GM18520 (cell line): ENCODE results near the gene MGAT3.

Experiments used
- ATAC-seq: cut with Tn5 transposase; IDR thresholded peaks from one replicate; pipeline ENCODE4 v1.9.1; 2021; ENCODE audit not compliant: unreplicated experiment

The MGAT3 gene

GRCh38 chr22:39427751-39428596 lies 28.8 kb upstream of the MGAT3 start:
- ATAC-seq, result no peak

GRCh38 chr22:39428597-39429071 lies 28.2 kb upstream of the MGAT3 start:
- no peak for ATAC-seq

GRCh38 chr22:39429186-39429585 lies 27.6 kb upstream of the MGAT3 start:
- no peak for ATAC-seq

GRCh38 chr22:39429916-39430575 lies 26.8 kb upstream of the MGAT3 start:
- no peak for ATAC-seq

GRCh38 chr22:39430576-39431150 lies 26.1 kb upstream of the MGAT3 start:
- ATAC-seq, result no peak

- ATAC-seq, result no peak
These were observed 25.5 kb upstream of the MGAT3 start for GRCh38 chr22:39431216-39431801.

- ATAC-seq, result no peak
These were observed 25.0 kb upstream of the MGAT3 start for GRCh38 chr22:39431821-39432251.

GRCh38 chr22:39432361-39432811 lies 24.4 kb upstream of the MGAT3 start:
- no peak for ATAC-seq

GRCh38 chr22:39433476-39434242 lies 23.2 kb upstream of the MGAT3 start:
- ATAC-seq, result no peak

GRCh38 chr22:39434243-39434653 lies 22.6 kb upstream of the MGAT3 start:
- ATAC-seq, result no peak

- ATAC-seq, result no peak
These were observed 22.1 kb upstream of the MGAT3 start for GRCh38 chr22:39434721-39435120.

GRCh38 chr22:39435616-39436015 lies 21.2 kb upstream of the MGAT3 start:
- ATAC-seq, result no peak

- no peak for ATAC-seq
These were observed 18.8 kb upstream of the MGAT3 start for GRCh38 chr22:39437791-39438704.

- ATAC-seq, result no peak
These were observed 17.6 kb upstream of the MGAT3 start for GRCh38 chr22:39439170-39439569.

- no peak for ATAC-seq
These were observed 13.4 kb upstream of the MGAT3 start for GRCh38 chr22:39443398-39443797.

GRCh38 chr22:39444247-39444800 lies 12.5 kb upstream of the MGAT3 start:
- ATAC-seq, result no peak

GRCh38 chr22:39444937-39445465 lies 11.8 kb upstream of the MGAT3 start:
- no peak for ATAC-seq

GRCh38 chr22:39445678-39446077 lies 11.1 kb upstream of the MGAT3 start:
- ATAC-seq, result no peak

- ATAC-seq, result no peak
These were observed 10.5 kb upstream of the MGAT3 start for GRCh38 chr22:39446239-39446721.
